Breast epithelium (tissue), 3 donors: ENCODE results near the gene DNAH7.

Source experiments
- CTCF ChIP-seq, 3 donors: fragments of 450-650 bp; IDR thresholded peaks; one replicate each; pipeline ENCODE4 v1.5.1; 2016 to 2017; ENCODE audit warnings: antibody characterized with exemption in 3 of 3, mild to moderate bottlenecking in 3 of 3, moderate library complexity in 3 of 3
- POLR2AphosphoS5 ChIP-seq, 3 donors: sonication (generic); formaldehyde crosslinking; IDR thresholded peaks; one replicate each; pipeline ENCODE4 v1.6.1; 2017; ENCODE audit warnings: antibody characterized with exemption in 3 of 3

GRCh38 chr2:196117214-196117705 is 48.6 kb upstream of the DNAH7 start:
- TF ChIP-seq CTCF (IDR thresholded peaks at IDR 0.05), result no peak
- TF ChIP-seq POLR2AphosphoS5 (IDR thresholded peaks at IDR 0.05), result no peak
